ENCODE data around the gene PCSK2. TPM values are rescaled to one million over a fixed set of nuclear protein-coding genes. Genes with fewer than 3 reads are reported as not detected.

The PCSK2 gene
- total RNA-seq, 2 donors from 2014 or later = 0.18 to 2.7 TPM

DNA sequence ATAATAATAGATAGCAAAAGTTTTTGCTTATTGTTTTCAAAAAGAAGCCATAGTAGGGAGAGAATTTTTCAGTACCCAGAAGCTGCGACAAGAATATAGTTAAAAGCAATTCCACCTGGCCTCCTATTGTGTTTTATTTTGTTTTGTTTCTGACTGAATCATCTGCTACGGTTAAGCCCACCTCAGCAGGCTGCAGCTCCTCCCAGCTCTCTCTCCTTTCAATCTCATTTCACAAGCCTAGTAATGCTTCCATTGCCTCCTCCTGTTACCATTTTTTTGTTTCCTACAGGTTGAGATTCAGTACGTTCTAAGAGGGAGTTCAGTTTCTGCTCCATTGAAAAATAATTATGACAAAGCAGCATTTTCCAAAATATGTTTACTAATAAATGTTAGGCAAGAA lies 77.9 kb downstream of the PCSK2 start:
- Histone ChIP-seq H3K9me3 (no peaks in the 10 kb centered on the region), H3K36me3 (no peaks in the 10 kb centered on the region), H3K4me1 (replicated peaks) (no peaks in the 10 kb centered on the region), H3K4me3 (no peak overlapping the region), H3K27ac (no peak overlapping the region), H3K27me3 (replicated peaks; ENCODE audit: insufficient read depth) (no peaks in the 10 kb centered on the region)
- no peak for DNase-seq (ENCODE audit: low spot score)
- TF ChIP-seq POLR2A (IDR thresholded peaks at IDR 0.05) = no peak
- TF ChIP-seq, protein P1, sequence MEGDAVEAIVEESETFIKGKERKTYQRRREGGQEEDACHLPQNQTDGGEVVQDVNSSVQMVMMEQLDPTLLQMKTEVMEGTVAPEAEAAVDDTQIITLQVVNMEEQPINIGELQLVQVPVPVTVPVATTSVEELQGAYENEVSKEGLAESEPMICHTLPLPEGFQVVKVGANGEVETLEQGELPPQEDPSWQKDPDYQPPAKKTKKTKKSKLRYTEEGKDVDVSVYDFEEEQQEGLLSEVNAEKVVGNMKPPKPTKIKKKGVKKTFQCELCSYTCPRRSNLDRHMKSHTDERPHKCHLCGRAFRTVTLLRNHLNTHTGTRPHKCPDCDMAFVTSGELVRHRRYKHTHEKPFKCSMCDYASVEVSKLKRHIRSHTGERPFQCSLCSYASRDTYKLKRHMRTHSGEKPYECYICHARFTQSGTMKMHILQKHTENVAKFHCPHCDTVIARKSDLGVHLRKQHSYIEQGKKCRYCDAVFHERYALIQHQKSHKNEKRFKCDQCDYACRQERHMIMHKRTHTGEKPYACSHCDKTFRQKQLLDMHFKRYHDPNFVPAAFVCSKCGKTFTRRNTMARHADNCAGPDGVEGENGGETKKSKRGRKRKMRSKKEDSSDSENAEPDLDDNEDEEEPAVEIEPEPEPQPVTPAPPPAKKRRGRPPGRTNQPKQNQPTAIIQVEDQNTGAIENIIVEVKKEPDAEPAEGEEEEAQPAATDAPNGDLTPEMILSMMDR (IDR thresholded peaks at IDR 0.05) = no peak
- intact Hi-C loops (cut with DNase I) = no loop called here
- 34% methylated on average over 3 of the region's 3 CpGs for WGBS

DNA sequence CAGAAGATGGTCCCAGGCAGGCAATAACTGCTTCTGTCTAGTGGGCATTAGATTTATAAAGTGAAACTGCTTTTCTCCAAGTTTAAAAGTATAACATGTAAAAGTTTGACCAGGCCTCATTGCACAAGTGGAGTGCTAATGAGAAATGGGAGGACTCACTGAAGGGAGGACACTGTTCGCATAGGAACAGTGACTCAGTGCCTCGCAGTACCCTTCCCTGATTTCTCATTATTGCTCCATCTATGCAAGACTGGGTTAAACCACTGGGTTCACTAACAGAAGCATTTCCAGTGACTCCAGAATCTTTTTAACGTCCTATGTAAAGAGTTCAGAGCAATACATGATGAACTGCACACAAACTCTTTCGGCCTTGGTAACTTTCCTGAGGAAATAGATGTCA lies 79.6 kb downstream of the PCSK2 start:
- DNase-seq (ENCODE audit: low spot score) = no peak
- TF ChIP-seq, protein P1 (IDR thresholded peaks at IDR 0.05) = no peak
- TF ChIP-seq POLR2A (IDR thresholded peaks at IDR 0.05) (no peak), POLR2AphosphoS5 (IDR thresholded peaks at IDR 0.05) (no peak)
- Histone ChIP-seq H3K27me3 (replicated peaks; ENCODE audit: insufficient read depth) (no peaks in the 10 kb centered on the region), H3K27ac (no peak overlapping the region), H3K9me3 (no peaks in the 10 kb centered on the region), H3K36me3 (no peaks in the 10 kb centered on the region), H3K4me1 (replicated peaks) (no peaks in the 10 kb centered on the region), H3K4me3 (no peak overlapping the region)
- intact Hi-C loops (cut with DNase I) = no loop called here
- 86% methylated on average over 4 of the region's 4 CpGs for WGBS

DNA sequence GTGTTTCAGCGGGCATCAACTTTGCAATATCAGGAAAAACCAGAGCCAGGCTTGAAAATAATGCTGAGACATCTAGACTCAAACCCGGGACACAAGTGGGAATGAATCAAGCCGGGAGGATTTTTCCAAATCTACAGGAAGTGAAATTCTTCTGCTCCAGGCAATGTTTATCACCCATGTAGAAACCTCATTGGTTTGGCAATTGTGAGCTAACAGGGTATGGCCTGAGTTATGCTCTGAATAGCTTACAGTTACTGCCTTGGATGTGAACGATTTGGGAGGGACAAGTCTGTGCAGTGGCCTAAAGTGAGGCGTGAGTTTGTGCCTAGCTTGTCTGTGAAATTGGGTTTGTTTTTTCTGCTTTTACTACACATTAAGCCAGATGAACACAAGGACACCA lies 87.4 kb downstream of the PCSK2 start:
- Histone ChIP-seq H3K9me3 (no peaks in the 10 kb centered on the region), H3K4me3 (no peak overlapping the region), H3K36me3 (no peaks in the 10 kb centered on the region), H3K27ac (no peak overlapping the region), H3K4me1 (replicated peaks) (no peaks in the 10 kb centered on the region), H3K27me3 (replicated peaks; ENCODE audit: insufficient read depth) (peaks cover 10% of the 10 kb centered on the region)
- no peak for DNase-seq (ENCODE audit: low spot score)
- WGBS = 64% methylated on average over 5 of the region's 5 CpGs
- intact Hi-C loops (cut with DNase I) = no loop called here
- TF ChIP-seq, protein P1 (IDR thresholded peaks at IDR 0.05) = no peak
- no peak for TF ChIP-seq POLR2AphosphoS5 (IDR thresholded peaks at IDR 0.05)
- TF ChIP-seq POLR2A (IDR thresholded peaks at IDR 0.05) = no peak

DNA sequence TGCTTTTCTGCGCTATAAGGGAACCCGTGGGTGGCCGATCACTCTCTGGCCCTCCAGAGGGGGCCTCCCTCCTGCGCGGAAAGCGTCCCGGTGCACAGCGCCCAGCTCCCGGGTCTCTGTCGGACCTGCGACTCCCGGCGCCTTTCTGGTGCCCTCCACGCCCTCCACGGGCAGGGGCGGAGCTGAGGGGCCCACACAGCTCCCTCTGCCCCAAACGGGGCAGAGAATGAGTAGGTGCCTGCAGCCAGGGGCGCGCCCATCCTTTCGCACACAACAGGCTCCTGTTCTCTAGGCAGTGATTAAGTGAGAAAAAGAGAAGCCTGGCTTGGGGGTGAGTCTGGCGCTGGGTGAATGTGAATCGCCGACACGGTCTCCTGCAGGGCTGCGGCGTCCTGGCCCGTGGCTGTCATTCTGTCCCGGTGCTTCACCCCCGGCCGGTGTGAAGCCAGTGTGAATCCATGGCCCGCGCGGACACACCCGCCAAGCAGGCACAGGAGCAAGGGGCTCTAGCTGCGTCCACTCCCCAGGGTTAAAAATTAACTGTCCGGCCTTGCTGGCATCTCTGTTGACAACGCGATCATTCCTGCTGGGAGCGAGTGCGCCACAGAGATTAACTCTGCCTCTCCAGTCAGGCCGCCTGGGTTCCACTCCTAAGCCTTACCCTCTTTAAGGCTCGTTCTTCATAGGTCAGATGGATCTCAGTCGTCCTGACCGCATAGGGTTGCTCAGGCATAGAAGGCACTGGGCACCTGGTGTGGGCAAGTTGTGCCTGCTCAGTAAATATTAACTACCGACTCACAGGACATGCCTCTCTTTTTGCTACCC lies 88.8 kb downstream of the PCSK2 start:
- Histone ChIP-seq H3K4me3 (no peak overlapping the region), H3K9me3 (no peaks in the 10 kb centered on the region), H3K4me1 (replicated peaks) (no peaks in the 10 kb centered on the region), H3K27me3 (replicated peaks; ENCODE audit: insufficient read depth) (peaks cover 10% of the 10 kb centered on the region), H3K27ac (no peak overlapping the region), H3K36me3 (no peaks in the 10 kb centered on the region)
- TF ChIP-seq, protein P1 (IDR thresholded peaks at IDR 0.05) = no peak
- TF ChIP-seq POLR2AphosphoS5 (IDR thresholded peaks at IDR 0.05) (no peak), POLR2A (IDR thresholded peaks at IDR 0.05) (no peak)
- DNase-seq (ENCODE audit: low spot score) = no peak
- WGBS = 10% methylated on average over 45 of the region's 45 CpGs
- intact Hi-C loops (cut with DNase I) = no loop called here
